ENCODE measurements around the gene BCLAF1. TPM values are rescaled to one million over a fixed set of nuclear protein-coding genes. Genes with fewer than 3 reads are reported as not detected.

BCLAF1 gene
- total RNA-seq, 1 experiment from 2014 or later, result 109 TPM

DNA sequence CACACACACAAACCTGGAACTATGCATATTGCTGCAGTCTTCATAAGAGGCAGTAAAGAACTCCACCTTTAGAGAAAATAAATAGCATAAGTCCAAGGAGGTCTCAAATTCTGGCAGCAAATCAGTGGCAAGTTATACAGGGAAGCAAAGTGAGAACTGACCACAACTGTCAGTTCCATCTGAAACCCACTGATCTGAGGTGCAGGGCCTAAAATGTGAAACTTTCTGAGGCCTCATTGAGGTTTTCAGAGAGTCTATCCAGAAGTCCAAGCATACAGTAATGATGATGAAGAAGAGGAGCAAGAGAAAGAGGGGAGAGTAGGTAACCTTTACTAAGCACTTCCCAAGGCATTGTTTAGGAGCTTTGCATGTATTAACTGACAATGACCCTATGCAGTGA is 75.8 kb downstream of the BCLAF1 start:
- Histone ChIP-seq H3K9me2 (ENCODE audit: insufficient read depth) (no peaks in the 10 kb centered on the region), H3K4me3 (no peak overlapping the region), H3K9me3 (ENCODE audit: insufficient read depth, low read depth) (no peaks in the 10 kb centered on the region), H3K79me2 (ENCODE audit: low read depth) (no peaks in the 10 kb centered on the region), H3K27ac (no peak overlapping the region), H3K4me2 (no peak overlapping the region), H4K20me1 (ENCODE audit: insufficient read depth) (no peaks in the 10 kb centered on the region), H2AFZ (no peak overlapping the region), H3F3A (ENCODE audit: insufficient read depth, low read depth) (no peaks in the 10 kb centered on the region), H3K36me3 (ENCODE audit: low read depth) (no peaks in the 10 kb centered on the region), H3K4me1 (replicated peaks; ENCODE audit: insufficient read depth) (no peaks in the 10 kb centered on the region), H3K27me3 (ENCODE audit: insufficient read depth, low read depth) (no peaks in the 10 kb centered on the region)
- DNase-seq, result no peak
- POLR2A ChIA-PET (ENCODE audit: unreplicated experiment), result no interaction called here
- no TSS peak for BruUV-seq (replicated peaks)
- TF ChIP-seq, protein P1, sequence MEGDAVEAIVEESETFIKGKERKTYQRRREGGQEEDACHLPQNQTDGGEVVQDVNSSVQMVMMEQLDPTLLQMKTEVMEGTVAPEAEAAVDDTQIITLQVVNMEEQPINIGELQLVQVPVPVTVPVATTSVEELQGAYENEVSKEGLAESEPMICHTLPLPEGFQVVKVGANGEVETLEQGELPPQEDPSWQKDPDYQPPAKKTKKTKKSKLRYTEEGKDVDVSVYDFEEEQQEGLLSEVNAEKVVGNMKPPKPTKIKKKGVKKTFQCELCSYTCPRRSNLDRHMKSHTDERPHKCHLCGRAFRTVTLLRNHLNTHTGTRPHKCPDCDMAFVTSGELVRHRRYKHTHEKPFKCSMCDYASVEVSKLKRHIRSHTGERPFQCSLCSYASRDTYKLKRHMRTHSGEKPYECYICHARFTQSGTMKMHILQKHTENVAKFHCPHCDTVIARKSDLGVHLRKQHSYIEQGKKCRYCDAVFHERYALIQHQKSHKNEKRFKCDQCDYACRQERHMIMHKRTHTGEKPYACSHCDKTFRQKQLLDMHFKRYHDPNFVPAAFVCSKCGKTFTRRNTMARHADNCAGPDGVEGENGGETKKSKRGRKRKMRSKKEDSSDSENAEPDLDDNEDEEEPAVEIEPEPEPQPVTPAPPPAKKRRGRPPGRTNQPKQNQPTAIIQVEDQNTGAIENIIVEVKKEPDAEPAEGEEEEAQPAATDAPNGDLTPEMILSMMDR (conservative IDR thresholded peaks at IDR 0.05), result no peak
- no peak for TF ChIP-seq EZH2 (IDR thresholded peaks at IDR 0.05; ENCODE audit: low read depth)
- intact Hi-C loops (cut with micrococcal nuclease; ENCODE audit: unreplicated experiment), result no loop called here
- CTCF ChIA-PET, result no interaction called here

DNA sequence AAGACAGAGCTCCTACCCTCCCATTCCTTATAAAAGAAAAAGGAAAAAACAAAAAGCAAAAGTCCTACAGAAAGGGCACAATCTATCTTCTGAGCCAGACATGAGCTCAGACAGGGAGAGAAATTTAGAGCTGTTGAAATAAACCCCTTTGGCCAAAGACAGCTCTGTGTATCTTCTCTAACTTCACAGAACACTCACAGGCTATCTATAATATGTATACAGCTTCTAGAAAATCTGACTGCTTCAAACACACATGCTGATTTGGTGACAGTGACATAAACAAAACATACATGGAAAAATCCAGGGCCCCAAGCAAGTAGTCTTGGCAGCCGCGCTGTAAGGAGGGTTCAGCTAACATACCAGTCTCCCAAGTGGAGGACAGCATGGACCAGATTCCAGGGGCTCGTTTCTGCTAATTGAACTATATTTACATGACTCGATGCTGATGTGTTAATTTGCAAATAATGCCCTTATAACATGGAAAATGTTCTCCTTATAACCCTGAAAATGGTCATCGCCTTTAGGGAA is 76.6 kb downstream of the BCLAF1 start:
- no TSS peak for BruUV-seq (replicated peaks)
- Histone ChIP-seq H3K79me2 (ENCODE audit: low read depth) (no peaks in the 10 kb centered on the region), H3K36me3 (ENCODE audit: low read depth) (no peaks in the 10 kb centered on the region), H3K27ac (no peak overlapping the region), H4K20me1 (ENCODE audit: insufficient read depth) (no peaks in the 10 kb centered on the region), H2AFZ (no peak overlapping the region; the same call in 1 of the 2 replicates), H3K4me3 (no peak overlapping the region), H3K4me2 (no peak overlapping the region), H3K27me3 (ENCODE audit: insufficient read depth, low read depth) (no peaks in the 10 kb centered on the region), H3K9me2 (ENCODE audit: insufficient read depth) (no peaks in the 10 kb centered on the region), H3K9me3 (ENCODE audit: insufficient read depth, low read depth) (no peaks in the 10 kb centered on the region), H3F3A (ENCODE audit: insufficient read depth, low read depth) (no peaks in the 10 kb centered on the region), H3K4me1 (replicated peaks; ENCODE audit: insufficient read depth) (no peaks in the 10 kb centered on the region)
- DNase-seq, result no peak
- CTCF ChIA-PET, result interaction anchor here (0.6 kb wide), 1 partner anchor 303 kb away, joined by 3 read pairs; no protein-coding TSS in a partner anchor
- TF ChIP-seq EZH2 (IDR thresholded peaks at IDR 0.05; ENCODE audit: low read depth), result no peak
- TF ChIP-seq, protein P1 (conservative IDR thresholded peaks at IDR 0.05), result no peak
- POLR2A ChIA-PET (ENCODE audit: unreplicated experiment), result no interaction called here
- intact Hi-C loops (cut with micrococcal nuclease; ENCODE audit: unreplicated experiment), result no loop called here

DNA sequence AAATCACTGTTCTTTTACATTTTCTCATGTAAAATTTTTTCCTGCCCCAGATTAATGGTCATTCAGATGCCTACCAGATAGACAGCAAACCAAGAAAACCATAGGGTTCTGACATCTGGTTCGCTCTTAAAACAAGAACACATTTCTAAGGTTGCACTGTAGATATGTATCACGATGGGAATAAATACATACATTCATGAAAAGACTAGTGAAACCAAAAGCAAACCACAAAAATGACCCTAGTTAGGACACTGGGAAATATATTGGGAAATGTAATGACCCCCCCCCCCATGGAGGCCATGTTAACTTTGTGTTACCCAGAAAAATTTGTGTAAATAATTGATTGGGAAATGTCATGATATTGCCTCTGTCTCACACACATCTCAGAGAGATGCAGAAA is 77.0 kb downstream of the BCLAF1 start:
- no peaks in the 10 kb centered on the region for H4K20me1 ChIP-seq (ENCODE audit: insufficient read depth)
- H3F3A ChIP-seq (ENCODE audit: insufficient read depth, low read depth), result no peaks in the 10 kb centered on the region
- DNase-seq, result no peak
- no peak overlapping the region for H3K4me2 ChIP-seq
- ChIA-PET CTCF (interaction anchor here (0.6 kb wide), 1 partner anchor 303 kb away, joined by 3 read pairs; no protein-coding TSS in a partner anchor), POLR2A (ENCODE audit: unreplicated experiment) (interaction anchor here (0.7 kb wide), 1 partner anchor 109 kb away, joined by 3 read pairs; no protein-coding TSS in a partner anchor)
- H3K4me3 ChIP-seq, result no peak overlapping the region
- H3K36me3 ChIP-seq (ENCODE audit: low read depth), result no peaks in the 10 kb centered on the region
- intact Hi-C loops (cut with micrococcal nuclease; ENCODE audit: unreplicated experiment), result no loop called here
- H3K79me2 ChIP-seq (ENCODE audit: low read depth), result no peaks in the 10 kb centered on the region
- no peak overlapping the region for H2AFZ ChIP-seq
- no peaks in the 10 kb centered on the region for H3K27me3 ChIP-seq (ENCODE audit: insufficient read depth, low read depth)
- H3K9me3 ChIP-seq (ENCODE audit: insufficient read depth, low read depth), result no peaks in the 10 kb centered on the region
- no peak overlapping the region for H3K27ac ChIP-seq
- TF ChIP-seq, protein P1 (conservative IDR thresholded peaks at IDR 0.05), result no peak
- no peak for TF ChIP-seq EZH2 (IDR thresholded peaks at IDR 0.05; ENCODE audit: low read depth)
- H3K9me2 ChIP-seq (ENCODE audit: insufficient read depth), result no peaks in the 10 kb centered on the region
- no peaks in the 10 kb centered on the region for H3K4me1 ChIP-seq (replicated peaks; ENCODE audit: insufficient read depth)
- no TSS peak for BruUV-seq (replicated peaks)
